22Rv1 (cell line): ENCODE results near the gene PHACTR4.

ENCODE experiments used
- ZFX ChIP-seq: fragments of 450-650 bp; IDR thresholded peaks from 2 replicates; pipeline ENCODE4 v1.6.1; 2017; ENCODE audit warnings: antibody characterized with exemption, borderline replicate concordance
- TF ChIP-seq, protein P1 (sequence below): fragments of 450-650 bp; IDR thresholded peaks from 2 replicates; pipeline ENCODE4 v1.5.1; 2017; ENCODE audit warnings: mild to moderate bottlenecking

DNA sequence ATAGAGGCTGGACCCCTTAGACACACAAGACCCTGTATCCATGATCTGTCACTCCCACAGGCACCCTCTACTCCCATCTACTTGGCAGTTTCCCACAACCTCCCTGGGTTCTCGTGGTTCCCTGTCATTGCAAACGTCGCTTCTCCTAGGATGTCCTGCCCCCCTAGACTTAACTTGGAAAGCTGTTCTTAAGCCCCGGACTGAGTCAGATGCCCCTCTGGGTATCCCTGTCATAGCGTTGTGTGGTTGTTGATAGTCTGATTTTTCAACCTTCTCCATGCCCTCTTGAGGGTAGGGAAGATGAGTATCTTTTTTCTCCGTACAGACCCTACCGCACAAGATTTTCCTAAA lies 148.1 kb downstream of the PHACTR4 start:
- TF ChIP-seq, protein P1, sequence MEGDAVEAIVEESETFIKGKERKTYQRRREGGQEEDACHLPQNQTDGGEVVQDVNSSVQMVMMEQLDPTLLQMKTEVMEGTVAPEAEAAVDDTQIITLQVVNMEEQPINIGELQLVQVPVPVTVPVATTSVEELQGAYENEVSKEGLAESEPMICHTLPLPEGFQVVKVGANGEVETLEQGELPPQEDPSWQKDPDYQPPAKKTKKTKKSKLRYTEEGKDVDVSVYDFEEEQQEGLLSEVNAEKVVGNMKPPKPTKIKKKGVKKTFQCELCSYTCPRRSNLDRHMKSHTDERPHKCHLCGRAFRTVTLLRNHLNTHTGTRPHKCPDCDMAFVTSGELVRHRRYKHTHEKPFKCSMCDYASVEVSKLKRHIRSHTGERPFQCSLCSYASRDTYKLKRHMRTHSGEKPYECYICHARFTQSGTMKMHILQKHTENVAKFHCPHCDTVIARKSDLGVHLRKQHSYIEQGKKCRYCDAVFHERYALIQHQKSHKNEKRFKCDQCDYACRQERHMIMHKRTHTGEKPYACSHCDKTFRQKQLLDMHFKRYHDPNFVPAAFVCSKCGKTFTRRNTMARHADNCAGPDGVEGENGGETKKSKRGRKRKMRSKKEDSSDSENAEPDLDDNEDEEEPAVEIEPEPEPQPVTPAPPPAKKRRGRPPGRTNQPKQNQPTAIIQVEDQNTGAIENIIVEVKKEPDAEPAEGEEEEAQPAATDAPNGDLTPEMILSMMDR: no peak
- no peak for TF ChIP-seq ZFX
